ENCODE results near the gene CPNE7. TPM values are rescaled to one million over a fixed set of nuclear protein-coding genes. Genes with fewer than 3 reads are reported as not detected.
A peak's percentile ranks its signal among the peaks of the same experiment; 100 is the strongest.

CPNE7 gene
- total RNA-seq, 1 donor from 2014 or later = 56.0 TPM

DNA sequence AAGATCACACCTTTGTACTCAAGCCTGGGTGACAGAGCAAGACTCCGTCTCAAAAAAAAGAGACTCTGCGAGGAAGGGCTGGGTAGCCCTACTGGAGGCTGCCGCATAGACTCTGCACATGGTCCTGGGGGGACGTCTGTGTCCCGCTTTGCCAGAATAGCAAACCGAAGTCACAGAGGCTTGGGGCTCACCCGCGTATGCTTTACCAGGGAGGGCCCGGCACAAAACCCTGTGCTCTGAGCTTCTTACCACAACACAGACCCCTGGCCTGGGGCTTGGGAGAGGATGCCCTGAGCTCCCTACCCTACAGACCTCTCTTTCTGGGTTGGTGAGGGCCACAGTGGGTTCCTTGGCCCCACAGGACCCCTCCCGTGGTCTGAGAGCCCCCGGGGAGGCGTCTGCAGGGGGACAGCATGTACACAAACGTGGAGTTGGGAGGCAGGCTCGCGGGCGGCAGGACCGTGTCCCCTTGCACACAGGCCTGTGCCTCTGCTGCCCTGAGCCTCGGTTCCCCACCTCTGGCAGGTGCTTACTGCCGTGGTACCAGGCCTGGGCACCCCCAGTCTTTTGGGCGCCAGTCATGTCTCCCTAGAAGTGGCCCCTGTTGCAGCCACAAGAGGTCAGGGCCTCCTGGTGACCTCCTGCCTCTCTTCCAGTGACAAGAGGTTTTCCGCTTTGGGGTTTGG lies 13.8 kb downstream of the CPNE7 start:
- H3K4me1 Mint-ChIP-seq = peaks cover 5% of the 10 kb centered on the region
- no peak overlapping the region for H3K27ac Mint-ChIP-seq
- H3K27me3 Mint-ChIP-seq = no peaks in the 10 kb centered on the region
- intact Hi-C loops (cut with micrococcal nuclease) = no loop called here
- H3K4me3 Mint-ChIP-seq = no peak overlapping the region
- no peak for DNase-seq
- H3K9me3 Mint-ChIP-seq = no peaks in the 10 kb centered on the region
- peaks cover 6% of the 10 kb centered on the region for H3K36me3 Mint-ChIP-seq (ENCODE audit: low read depth)

DNA sequence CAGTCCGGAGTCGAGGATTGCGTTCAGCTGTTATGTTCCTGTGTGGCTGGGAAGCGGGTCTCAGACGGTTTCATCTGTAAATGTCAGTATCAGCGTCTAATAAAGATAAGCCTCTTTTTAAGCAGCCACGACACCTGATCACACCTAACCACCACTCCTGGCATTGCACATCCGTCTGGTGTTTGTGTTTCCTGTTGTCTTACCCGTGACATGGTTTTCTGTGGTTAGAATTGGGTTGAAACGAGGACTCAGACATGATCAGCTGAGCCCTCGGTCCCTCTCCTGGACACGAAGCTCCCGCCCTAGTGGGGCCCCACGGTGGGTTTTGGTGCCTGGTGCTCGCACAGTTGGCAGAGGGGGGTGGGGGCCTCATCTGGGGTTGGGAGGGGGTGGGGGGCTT lies 18.3 kb downstream of the CPNE7 start:
- Mint-ChIP-seq H3K4me3 (peak overlapping the region; percentile 37), H3K27ac (no peak overlapping the region), H3K4me1 (peaks cover 5% of the 10 kb centered on the region), H3K9me3 (no peaks in the 10 kb centered on the region), H3K36me3 (ENCODE audit: low read depth) (no peaks in the 10 kb centered on the region), H3K27me3 (no peaks in the 10 kb centered on the region)
- intact Hi-C loops (cut with micrococcal nuclease) = no loop called here
- peak; percentile 82 for DNase-seq

DNA sequence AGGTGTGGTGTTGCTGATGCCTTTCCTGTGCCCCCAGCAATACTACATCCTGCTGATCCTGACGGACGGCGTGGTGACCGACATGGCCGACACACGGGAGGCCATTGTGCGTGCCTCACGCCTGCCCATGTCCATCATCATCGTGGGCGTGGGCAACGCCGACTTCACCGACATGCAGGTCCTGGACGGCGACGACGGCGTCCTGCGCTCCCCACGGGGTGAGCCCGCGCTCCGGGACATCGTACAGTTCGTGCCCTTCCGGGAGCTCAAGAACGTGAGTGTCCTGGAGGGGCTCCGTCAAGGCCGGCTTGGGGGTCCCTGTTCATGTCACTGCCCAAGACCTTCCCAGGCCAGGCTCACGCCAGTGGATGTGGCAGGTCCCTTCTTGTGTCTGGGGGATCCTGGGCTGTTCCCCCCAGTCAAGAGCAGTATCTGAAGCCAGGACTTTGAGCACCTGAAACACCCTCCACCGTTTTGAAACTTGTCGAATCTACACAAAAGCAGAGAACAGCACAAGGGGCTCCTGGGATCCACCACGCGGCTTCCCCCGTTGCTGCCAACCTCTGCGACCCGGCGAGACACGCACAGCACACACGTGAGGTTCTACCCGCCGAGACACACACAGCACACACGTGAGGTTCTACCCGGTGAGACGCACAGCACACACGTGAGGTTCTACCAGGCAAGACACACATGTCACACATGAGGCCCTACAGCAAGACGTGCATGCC lies 19.9 kb downstream of the CPNE7 start:
- Mint-ChIP-seq H3K4me1 (peaks cover 5% of the 10 kb centered on the region), H3K36me3 (ENCODE audit: low read depth) (no peaks in the 10 kb centered on the region), H3K9me3 (no peaks in the 10 kb centered on the region), H3K27me3 (no peaks in the 10 kb centered on the region), H3K27ac (peak overlapping the region; percentile 11), H3K4me3 (no peak overlapping the region)
- DNase-seq = no peak
- intact Hi-C loops (cut with micrococcal nuclease) = no loop called here

DNA sequence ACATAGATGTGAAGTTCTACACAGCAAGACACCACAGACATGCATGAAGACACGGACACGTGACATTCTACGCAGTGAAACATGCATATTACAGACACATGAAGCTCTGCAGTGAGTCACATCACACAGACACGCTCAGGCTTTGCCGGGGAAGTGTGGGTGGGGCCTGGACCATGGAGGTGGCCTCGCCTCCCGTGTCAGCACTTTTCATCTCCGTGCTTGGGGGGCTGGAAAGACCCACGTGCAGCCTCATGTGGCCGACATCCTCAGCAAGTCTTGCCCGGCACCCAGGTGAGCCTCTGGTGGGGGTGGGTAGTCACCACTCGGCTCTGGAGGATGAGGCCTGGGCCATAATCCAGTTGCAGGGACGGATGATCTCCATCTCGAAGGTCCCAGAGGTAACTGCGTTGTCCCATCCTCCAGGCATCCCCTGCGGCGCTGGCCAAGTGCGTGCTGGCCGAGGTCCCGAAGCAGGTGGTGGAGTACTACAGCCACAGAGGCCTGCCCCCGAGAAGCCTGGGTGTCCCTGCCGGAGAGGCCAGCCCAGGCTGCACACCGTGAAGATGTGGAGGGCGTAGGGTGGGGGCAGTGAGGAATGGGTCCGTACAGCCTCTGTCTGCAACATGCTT lies 20.6 kb downstream of the CPNE7 start:
- H3K4me1 Mint-ChIP-seq = peaks cover 5% of the 10 kb centered on the region
- H3K27me3 Mint-ChIP-seq = no peaks in the 10 kb centered on the region
- intact Hi-C loops (cut with micrococcal nuclease) = no loop called here
- DNase-seq = no peak
- H3K27ac Mint-ChIP-seq = no peak overlapping the region
- H3K9me3 Mint-ChIP-seq = no peaks in the 10 kb centered on the region
- H3K4me3 Mint-ChIP-seq = no peak overlapping the region
- H3K36me3 Mint-ChIP-seq (ENCODE audit: low read depth) = no peaks in the 10 kb centered on the region

DNA sequence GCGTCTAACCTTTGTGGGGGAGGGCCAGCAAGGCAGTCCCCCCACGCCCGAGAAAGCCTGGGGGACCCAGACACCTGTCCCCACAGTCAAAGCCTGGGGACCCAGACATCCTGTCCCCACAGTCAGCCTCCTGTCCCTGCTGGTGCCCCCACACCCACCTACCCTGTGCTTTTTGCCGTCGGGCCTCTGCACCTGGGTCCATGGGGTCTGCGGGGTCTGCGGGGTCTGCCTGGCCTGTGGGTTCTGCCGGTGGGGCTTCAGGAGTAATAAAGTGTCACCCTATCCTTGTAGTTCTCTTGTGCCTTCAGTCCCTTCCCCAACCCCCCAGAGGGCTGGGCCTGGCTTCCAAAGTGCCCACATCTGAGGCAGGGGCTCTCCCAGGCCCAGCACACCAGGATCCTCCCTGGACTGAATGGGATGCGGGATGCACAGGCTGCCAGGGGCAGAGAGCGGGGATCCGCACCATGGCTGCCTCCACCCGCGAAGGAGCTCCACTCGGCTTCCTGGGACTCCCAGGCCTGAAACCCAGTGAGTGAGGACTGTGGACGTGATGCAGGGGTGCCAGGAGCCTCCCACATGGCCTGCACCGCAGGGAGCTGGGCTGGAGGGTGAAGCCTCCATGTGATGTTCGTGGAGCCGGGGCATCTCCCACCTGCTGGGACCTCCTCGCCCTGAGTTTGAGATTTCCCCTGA lies 21.5 kb downstream of the CPNE7 start:
- Mint-ChIP-seq H3K9me3 (no peaks in the 10 kb centered on the region), H3K27me3 (no peaks in the 10 kb centered on the region), H3K4me3 (no peak overlapping the region), H3K27ac (peak overlapping the region; percentile 17), H3K4me1 (peaks cover 5% of the 10 kb centered on the region), H3K36me3 (ENCODE audit: low read depth) (no peaks in the 10 kb centered on the region)
- intact Hi-C loops (cut with micrococcal nuclease) = no loop called here
- DNase-seq = no peak

DNA sequence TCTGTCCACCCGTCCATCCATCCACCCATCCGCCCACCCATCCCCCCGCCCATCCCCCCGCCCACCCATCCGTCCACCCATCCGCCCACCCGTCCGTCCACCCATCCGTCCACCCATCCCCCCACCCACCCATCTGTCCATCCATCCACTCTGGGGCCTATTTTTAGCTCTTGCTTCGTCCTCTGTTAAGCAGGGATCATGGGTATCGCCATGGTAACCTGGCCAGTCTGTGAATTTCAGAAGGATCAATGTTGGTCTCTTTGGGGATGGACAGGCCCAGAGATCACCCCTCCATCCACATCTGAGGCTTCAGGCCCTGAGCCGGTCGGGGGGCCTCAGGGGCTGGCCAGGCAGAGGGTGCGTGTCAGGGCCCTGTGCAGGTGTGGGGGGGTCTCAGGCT lies 22.6 kb downstream of the CPNE7 start:
- H3K36me3 Mint-ChIP-seq (ENCODE audit: low read depth) = no peaks in the 10 kb centered on the region
- H3K9me3 Mint-ChIP-seq = no peaks in the 10 kb centered on the region
- H3K4me3 Mint-ChIP-seq = no peak overlapping the region
- H3K27ac Mint-ChIP-seq = no peak overlapping the region
- intact Hi-C loops (cut with micrococcal nuclease) = no loop called here
- H3K4me1 Mint-ChIP-seq = peaks cover 15% of the 10 kb centered on the region
- no peaks in the 10 kb centered on the region for H3K27me3 Mint-ChIP-seq
- no peak for DNase-seq

DNA sequence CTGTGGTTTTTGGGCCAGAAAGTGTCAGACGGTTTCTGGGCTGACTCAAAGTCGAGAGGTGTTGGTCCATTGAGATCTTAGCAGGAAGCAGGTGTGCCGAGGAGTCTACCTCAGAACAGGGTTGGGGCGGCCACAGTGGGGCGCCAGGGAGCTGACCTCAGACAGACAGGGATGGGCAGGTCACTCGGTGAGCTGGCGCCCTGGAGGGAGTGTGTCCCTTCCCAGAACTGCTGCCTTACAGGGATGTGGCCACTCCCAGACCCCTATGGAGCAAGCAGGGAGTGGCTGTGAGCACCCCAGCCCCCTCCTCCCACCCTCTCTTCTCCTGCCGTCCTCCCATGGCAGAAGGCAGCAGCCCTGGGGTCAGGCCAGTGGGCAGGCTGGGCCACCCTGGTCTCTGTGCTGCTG lies 23.9 kb downstream of the CPNE7 start:
- Mint-ChIP-seq H3K36me3 (ENCODE audit: low read depth) (no peaks in the 10 kb centered on the region), H3K4me1 (peaks cover 9% of the 10 kb centered on the region), H3K27me3 (no peaks in the 10 kb centered on the region), H3K27ac (peak overlapping the region; percentile 56), H3K4me3 (no peak overlapping the region), H3K9me3 (no peaks in the 10 kb centered on the region)
- intact Hi-C loops (cut with micrococcal nuclease) = no loop called here
- DNase-seq = peak; percentile 76

DNA sequence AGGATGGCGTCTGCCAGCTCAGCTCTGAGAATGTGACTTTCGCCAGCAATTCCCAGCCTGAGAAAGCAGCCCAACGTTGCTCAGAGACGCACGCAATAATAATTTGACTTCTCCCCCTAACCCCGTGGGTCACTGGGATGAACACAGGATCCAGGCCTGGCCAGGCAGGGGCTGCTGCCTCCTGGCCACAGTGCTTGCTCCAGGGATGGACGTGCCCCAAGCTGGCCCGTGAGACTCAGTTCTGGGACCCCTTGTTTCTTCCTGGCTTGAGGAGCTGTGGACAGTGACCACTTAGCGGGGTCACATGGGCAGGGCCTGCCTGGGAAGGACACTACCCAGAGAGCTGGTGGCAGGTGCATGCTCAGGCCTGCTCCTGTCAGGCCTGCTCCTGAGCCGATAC lies 24.3 kb downstream of the CPNE7 start:
- Mint-ChIP-seq H3K4me1 (peaks cover 9% of the 10 kb centered on the region), H3K4me3 (no peak overlapping the region), H3K9me3 (no peaks in the 10 kb centered on the region), H3K36me3 (ENCODE audit: low read depth) (no peaks in the 10 kb centered on the region), H3K27me3 (no peaks in the 10 kb centered on the region), H3K27ac (no peak overlapping the region)
- intact Hi-C loops (cut with micrococcal nuclease) = no loop called here
- no peak for DNase-seq

DNA sequence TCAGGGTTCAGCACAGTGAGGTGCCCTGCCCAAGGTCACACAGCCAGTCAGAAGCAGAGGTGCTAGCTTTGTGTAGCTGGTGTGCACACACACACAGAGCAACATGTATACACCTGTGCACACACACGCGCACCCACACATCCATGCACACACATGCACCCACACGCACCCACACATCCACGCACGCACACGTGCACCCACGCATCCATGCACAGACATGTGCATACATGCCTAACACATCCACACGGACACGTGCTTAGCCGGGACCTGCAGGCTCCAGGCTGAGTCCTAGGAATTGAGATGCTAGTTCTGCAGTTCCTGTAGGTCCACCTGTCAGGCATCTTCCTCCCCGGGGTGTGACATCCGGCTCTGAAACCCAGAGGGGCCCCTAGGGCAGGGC lies 24.9 kb downstream of the CPNE7 start:
- H3K36me3 Mint-ChIP-seq (ENCODE audit: low read depth) = no peaks in the 10 kb centered on the region
- DNase-seq = no peak

DNA sequence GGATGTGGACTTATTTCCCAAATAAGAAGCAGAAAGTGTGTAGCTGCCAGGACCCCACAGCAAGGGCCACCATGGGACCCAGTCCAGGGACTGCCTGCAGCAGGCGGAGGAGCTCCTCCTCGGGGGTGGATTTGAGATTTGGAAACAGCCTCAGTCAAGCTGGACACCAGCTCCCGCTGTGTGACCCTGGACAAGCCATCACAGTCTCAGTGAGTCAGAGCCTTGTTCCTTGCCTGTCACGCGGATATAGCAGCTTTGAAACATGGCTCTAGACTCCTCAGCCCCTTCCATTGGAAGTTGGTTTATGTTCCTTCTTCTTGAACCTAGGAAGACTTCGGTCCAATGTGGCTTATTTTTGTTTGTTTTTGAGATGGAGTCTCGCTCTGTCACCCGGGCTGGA lies 25.4 kb downstream of the CPNE7 start:
- no peak overlapping the region for H3K4me3 Mint-ChIP-seq
- no peak for DNase-seq
- H3K4me1 Mint-ChIP-seq = peaks cover 9% of the 10 kb centered on the region
- no peaks in the 10 kb centered on the region for H3K9me3 Mint-ChIP-seq
- intact Hi-C loops (cut with micrococcal nuclease) = no loop called here
- H3K27me3 Mint-ChIP-seq = no peaks in the 10 kb centered on the region
- no peaks in the 10 kb centered on the region for H3K36me3 Mint-ChIP-seq (ENCODE audit: low read depth)
- H3K27ac Mint-ChIP-seq = no peak overlapping the region

More for the DNA sequence above, 24.9 kb downstream of the CPNE7 start:
- no peak overlapping the region for H3K27ac Mint-ChIP-seq
- H3K4me3 Mint-ChIP-seq = no peak overlapping the region
- intact Hi-C loops (cut with micrococcal nuclease) = no loop called here
- peaks cover 9% of the 10 kb centered on the region for H3K4me1 Mint-ChIP-seq
- no peaks in the 10 kb centered on the region for H3K27me3 Mint-ChIP-seq
- no peaks in the 10 kb centered on the region for H3K9me3 Mint-ChIP-seq

DNA sequence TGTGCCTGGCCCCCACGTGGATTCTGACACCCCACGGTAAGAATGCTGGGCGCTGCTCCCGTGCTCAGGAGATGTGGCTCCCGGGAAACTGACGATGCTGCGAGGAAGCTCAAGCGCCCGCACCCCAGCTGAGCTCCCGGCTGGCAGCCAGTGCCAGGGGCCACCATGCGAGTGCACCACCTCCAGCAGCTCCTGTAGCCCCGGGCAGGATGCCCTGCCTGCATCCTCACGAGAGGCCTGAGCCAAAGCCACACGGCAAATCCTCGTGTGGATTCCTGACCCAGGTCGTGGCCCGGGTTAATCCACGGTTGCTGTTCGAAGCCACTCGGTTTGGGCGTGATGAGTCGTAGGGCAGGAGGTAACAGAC lies 26.3 kb downstream of the CPNE7 start:
- H3K27ac Mint-ChIP-seq = no peak overlapping the region
- no peak for DNase-seq
- H3K4me1 Mint-ChIP-seq = peaks cover 9% of the 10 kb centered on the region
- H3K36me3 Mint-ChIP-seq (ENCODE audit: low read depth) = no peaks in the 10 kb centered on the region
- H3K27me3 Mint-ChIP-seq = no peaks in the 10 kb centered on the region
- no peaks in the 10 kb centered on the region for H3K9me3 Mint-ChIP-seq
- H3K4me3 Mint-ChIP-seq = no peak overlapping the region
- intact Hi-C loops (cut with micrococcal nuclease) = loop anchor here (2.0 kb wide), 1 partner anchor 39 kb away; no protein-coding TSS in a partner anchor

DNA sequence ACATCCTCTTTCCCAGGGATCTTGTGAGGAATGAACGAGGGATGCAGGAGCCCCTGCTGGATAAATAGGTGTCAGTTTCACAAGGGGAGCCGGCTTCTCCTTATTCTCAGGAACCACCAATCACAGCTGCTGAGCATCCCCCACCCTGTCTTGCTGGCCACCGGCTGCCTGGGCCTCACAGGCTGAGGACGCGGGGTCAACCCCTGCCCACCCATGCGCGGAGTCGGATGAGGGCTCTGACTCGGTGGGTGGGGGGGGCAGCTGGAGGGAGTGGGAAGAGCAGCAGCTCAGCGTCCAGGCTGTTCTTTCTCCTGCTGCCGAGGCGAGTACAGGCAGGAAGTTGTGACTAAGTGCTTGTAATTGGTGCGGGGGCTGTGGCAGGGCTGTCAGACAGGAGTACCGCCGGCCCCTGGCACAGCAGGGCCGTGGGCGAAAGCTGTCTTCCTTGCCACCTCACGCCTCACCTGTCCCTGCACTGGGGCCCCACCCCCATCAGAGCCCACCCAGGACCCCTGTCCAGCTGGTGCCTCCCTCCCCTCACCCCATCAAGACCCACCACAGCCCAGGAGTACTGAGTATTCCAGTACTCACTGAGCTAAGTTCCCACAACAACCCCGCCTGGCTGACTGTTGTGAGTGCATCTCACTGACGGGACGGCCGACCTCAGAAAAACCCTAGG lies 26.9 kb downstream of the CPNE7 start:
- peaks cover 9% of the 10 kb centered on the region for H3K4me1 Mint-ChIP-seq
- intact Hi-C loops (cut with micrococcal nuclease) = loop anchor here (2.0 kb wide), 1 partner anchor 38 kb away; no protein-coding TSS in a partner anchor

DNA sequence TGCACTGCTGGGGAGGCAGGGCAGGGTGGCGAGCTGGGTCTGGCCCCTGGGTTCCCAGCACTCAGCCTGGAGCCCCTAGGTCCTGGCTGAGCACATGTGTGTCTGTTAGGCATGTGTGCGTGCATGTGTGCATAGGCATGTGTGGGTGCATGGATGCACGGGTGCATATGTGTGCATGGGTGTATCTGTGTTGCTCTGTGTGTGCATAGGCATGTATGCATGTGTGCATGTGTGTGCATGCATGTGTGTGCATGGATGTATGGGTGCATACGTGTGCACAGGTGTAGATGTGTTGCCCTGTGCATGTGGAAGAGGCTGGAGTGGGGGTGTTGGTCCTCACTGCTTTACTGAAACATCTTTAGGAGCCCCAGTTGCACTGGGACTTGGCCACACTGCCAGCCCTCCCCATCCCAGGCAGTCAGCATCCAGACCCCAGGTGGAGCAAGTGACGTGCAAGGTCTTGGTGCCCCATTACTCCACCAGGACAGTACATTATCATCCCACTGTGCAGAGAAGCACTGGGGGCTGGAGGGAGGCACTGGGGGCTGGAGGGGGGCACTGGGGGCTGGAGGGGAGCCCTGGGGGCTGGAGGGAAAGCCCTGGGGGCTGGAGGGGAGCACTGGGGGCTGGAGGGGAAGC lies 27.5 kb downstream of the CPNE7 start:
- H3K27ac Mint-ChIP-seq = peak overlapping the region; percentile 62
- H3K27me3 Mint-ChIP-seq = no peaks in the 10 kb centered on the region
- intact Hi-C loops (cut with micrococcal nuclease) = loop anchor here (2.0 kb wide), 1 partner anchor 38 kb away; no protein-coding TSS in a partner anchor
- no peaks in the 10 kb centered on the region for H3K36me3 Mint-ChIP-seq (ENCODE audit: low read depth)
- H3K9me3 Mint-ChIP-seq = no peaks in the 10 kb centered on the region
- peaks cover 9% of the 10 kb centered on the region for H3K4me1 Mint-ChIP-seq
- peak overlapping the region; percentile 53 for H3K4me3 Mint-ChIP-seq
- DNase-seq = no peak

More for the DNA sequence above, 26.9 kb downstream of the CPNE7 start:
- H3K27me3 Mint-ChIP-seq = no peaks in the 10 kb centered on the region
- peak overlapping the region; percentile 62 for H3K27ac Mint-ChIP-seq
- H3K36me3 Mint-ChIP-seq (ENCODE audit: low read depth) = no peaks in the 10 kb centered on the region
- peak overlapping the region; percentile 53 for H3K4me3 Mint-ChIP-seq
- H3K9me3 Mint-ChIP-seq = no peaks in the 10 kb centered on the region
- DNase-seq = peak; percentile 80
